HAP-1 (cell line): ENCODE results near the gene SLC22A9.
"Not testable (repeated sequence)": the region's sequence is repeated elsewhere in the genome, so short reads cannot be mapped to it uniquely, and the experiment has no call there.

ENCODE experiments used
- DNase-seq, 2 experiments: peaks; one replicate each; pipeline ENCODE4 v3.0.0-alpha.2; 2016 to 2020; ENCODE audit warnings: low spot score in 2 of 2
- H3K27me3 ChIP-seq: fragments of 250-450 bp; sonication (Bioruptor Pico); 2 replicates; pipeline ENCODE4 v1.5.1; 2020; ENCODE audit warnings: low read depth, mild to moderate bottlenecking, moderate library complexity
- H3K36me3 ChIP-seq: fragments of 250-450 bp; sonication (Bioruptor Pico); replicated peaks from 2 replicates; pipeline ENCODE4 v1.5.1; 2020; ENCODE audit warnings: mild to moderate bottlenecking
- H3K4me1 ChIP-seq: fragments of 250-450 bp; sonication (Bioruptor Pico); 2 replicates; pipeline ENCODE4 v1.5.1; 2020; ENCODE audit warnings: mild to moderate bottlenecking
- H3K4me3 ChIP-seq: fragments of 250-450 bp; sonication (Bioruptor Pico); 2 replicates; pipeline ENCODE4 v1.5.1; 2020; ENCODE audit warnings: mild to moderate bottlenecking, moderate library complexity
- H3K9me3 ChIP-seq: fragments of 250-450 bp; sonication (Bioruptor Pico); 2 replicates; pipeline ENCODE4 v1.5.1; 2020; ENCODE audit warnings: mild to moderate bottlenecking, moderate library complexity
- in situ Hi-C: fragments of 300-500 bp; cut with MboI; formaldehyde crosslinking; loops from 3 replicates; pipeline ENCODE4 v1.14.3; 2020; ENCODE audit warnings: low sequenced_read_pairs, inconsistent platforms, mixed read lengths

Gene SLC22A9

GRCh38 chr11:63405114-63405513 lies 35.5 kb downstream of the SLC22A9 start:
- in situ Hi-C loops = no loop called here
- H3K4me1 ChIP-seq = no peaks in the 10 kb centered on the region
- no peaks in the 10 kb centered on the region for H3K36me3 ChIP-seq
- no peak for DNase-seq
- no peaks in the 10 kb centered on the region for H3K9me3 ChIP-seq
- H3K27me3 ChIP-seq = peaks cover 17% of the 10 kb centered on the region
- no peak overlapping the region for H3K4me3 ChIP-seq

GRCh38 chr11:63406458-63406857 lies 36.9 kb downstream of the SLC22A9 start:
- H3K27me3 ChIP-seq = peaks cover 15% of the 10 kb centered on the region
- no peaks in the 10 kb centered on the region for H3K9me3 ChIP-seq
- in situ Hi-C loops = no loop called here
- no peaks in the 10 kb centered on the region for H3K36me3 ChIP-seq
- DNase-seq = no peak
- no peak overlapping the region for H3K4me3 ChIP-seq
- H3K4me1 ChIP-seq = no peaks in the 10 kb centered on the region

GRCh38 chr11:63417174-63417852 lies 47.7 kb downstream of the SLC22A9 start:
- H3K4me3 ChIP-seq = no peak overlapping the region
- H3K9me3 ChIP-seq = no peaks in the 10 kb centered on the region
- DNase-seq = no peak
- in situ Hi-C loops = no loop called here
- H3K27me3 ChIP-seq = no peaks in the 10 kb centered on the region; the same call in 1 of the 2 replicates
- H3K36me3 ChIP-seq = no peaks in the 10 kb centered on the region
- H3K4me1 ChIP-seq = no peaks in the 10 kb centered on the region

GRCh38 chr11:63427971-63428508 lies 58.5 kb downstream of the SLC22A9 start:
- H3K4me1 ChIP-seq = no peaks in the 10 kb centered on the region
- in situ Hi-C loops = no loop called here
- H3K4me3 ChIP-seq = no peak overlapping the region
- peak in 1 of 2 experiments; percentile 20 for DNase-seq
- no peaks in the 10 kb centered on the region for H3K36me3 ChIP-seq
- no peaks in the 10 kb centered on the region for H3K9me3 ChIP-seq
- H3K27me3 ChIP-seq = no peaks in the 10 kb centered on the region; the same call in 1 of the 2 replicates

- H3K4me3 ChIP-seq, H3K27me3 ChIP-seq, in situ Hi-C loops, H3K4me1 ChIP-seq, H3K36me3 ChIP-seq, H3K9me3 ChIP-seq: not testable (repeated sequence)
- peak in 1 of 2 experiments; percentile 25 for DNase-seq
Measured at GRCh38 chr11:63430731-63431130, 61.1 kb downstream of the SLC22A9 start.

GRCh38 chr11:63435351-63435750 lies 65.8 kb downstream of the SLC22A9 start:
- H3K4me1 ChIP-seq, H3K4me3 ChIP-seq, H3K9me3 ChIP-seq, DNase-seq, in situ Hi-C loops, H3K27me3 ChIP-seq, H3K36me3 ChIP-seq: not testable (repeated sequence)

- H3K36me3 ChIP-seq, H3K4me1 ChIP-seq, H3K27me3 ChIP-seq, H3K9me3 ChIP-seq, H3K4me3 ChIP-seq, DNase-seq, in situ Hi-C loops: not testable (repeated sequence)
Measured at GRCh38 chr11:63435831-63436230, 66.2 kb downstream of the SLC22A9 start.

- H3K36me3 ChIP-seq = no peaks in the 10 kb centered on the region
- no peak for DNase-seq
- H3K4me3 ChIP-seq = no peak overlapping the region
- in situ Hi-C loops = no loop called here
- no peaks in the 10 kb centered on the region for H3K9me3 ChIP-seq
- H3K4me1 ChIP-seq = no peaks in the 10 kb centered on the region
- H3K27me3 ChIP-seq = 0 out of 2 replicates have a peak, but pooled peaks cover 3% of the 10 kb centered on the region
Measured at GRCh38 chr11:63443714-63444113, 74.1 kb downstream of the SLC22A9 start.

- H3K4me3 ChIP-seq = no peak overlapping the region
- H3K27me3 ChIP-seq = 0 out of 2 replicates have a peak, but pooled peaks cover 3% of the 10 kb centered on the region
- no peaks in the 10 kb centered on the region for H3K36me3 ChIP-seq
- in situ Hi-C loops = no loop called here
- H3K9me3 ChIP-seq = no peaks in the 10 kb centered on the region
- H3K4me1 ChIP-seq = no peaks in the 10 kb centered on the region
- DNase-seq = no peak
Measured at GRCh38 chr11:63444160-63444559, 74.6 kb downstream of the SLC22A9 start.

GRCh38 chr11:63445118-63445517 lies 75.5 kb downstream of the SLC22A9 start:
- Histone ChIP-seq H3K36me3 (no peaks in the 10 kb centered on the region), H3K27me3 (0 out of 2 replicates have a peak, but pooled peaks cover 3% of the 10 kb centered on the region), H3K4me3 (no peak overlapping the region), H3K9me3 (no peaks in the 10 kb centered on the region), H3K4me1 (no peaks in the 10 kb centered on the region)
- DNase-seq = no peak
- in situ Hi-C loops = no loop called here

- Histone ChIP-seq H3K4me1 (no peaks in the 10 kb centered on the region), H3K9me3 (no peaks in the 10 kb centered on the region), H3K4me3 (no peak overlapping the region), H3K36me3 (no peaks in the 10 kb centered on the region), H3K27me3 (0 out of 2 replicates have a peak, but pooled peaks cover 3% of the 10 kb centered on the region)
- DNase-seq = no peak
- in situ Hi-C loops = no loop called here
Measured at GRCh38 chr11:63445720-63446119, 76.1 kb downstream of the SLC22A9 start.

GRCh38 chr11:63448646-63449045 lies 79.1 kb downstream of the SLC22A9 start:
- Histone ChIP-seq H3K4me1 (no peaks in the 10 kb centered on the region), H3K4me3 (no peak overlapping the region), H3K9me3 (no peaks in the 10 kb centered on the region), H3K27me3 (0 out of 2 replicates have a peak, but pooled peaks cover 3% of the 10 kb centered on the region), H3K36me3 (no peaks in the 10 kb centered on the region)
- DNase-seq = no peak
- in situ Hi-C loops = no loop called here

- no peak overlapping the region for H3K4me3 ChIP-seq
- in situ Hi-C loops = no loop called here
- DNase-seq = no peak
- no peaks in the 10 kb centered on the region for H3K27me3 ChIP-seq
- H3K36me3 ChIP-seq = no peaks in the 10 kb centered on the region
- H3K9me3 ChIP-seq = no peaks in the 10 kb centered on the region
- no peaks in the 10 kb centered on the region for H3K4me1 ChIP-seq
Measured at GRCh38 chr11:63459586-63459985, 90.0 kb downstream of the SLC22A9 start.
